ENCODE measurements around the gene LCE2D. TPM values are rescaled to one million over a fixed set of nuclear protein-coding genes. Genes with fewer than 3 reads are reported as not detected.

Gene LCE2D
- total and polyA plus RNA-seq, 9 donors = not detected

DNA sequence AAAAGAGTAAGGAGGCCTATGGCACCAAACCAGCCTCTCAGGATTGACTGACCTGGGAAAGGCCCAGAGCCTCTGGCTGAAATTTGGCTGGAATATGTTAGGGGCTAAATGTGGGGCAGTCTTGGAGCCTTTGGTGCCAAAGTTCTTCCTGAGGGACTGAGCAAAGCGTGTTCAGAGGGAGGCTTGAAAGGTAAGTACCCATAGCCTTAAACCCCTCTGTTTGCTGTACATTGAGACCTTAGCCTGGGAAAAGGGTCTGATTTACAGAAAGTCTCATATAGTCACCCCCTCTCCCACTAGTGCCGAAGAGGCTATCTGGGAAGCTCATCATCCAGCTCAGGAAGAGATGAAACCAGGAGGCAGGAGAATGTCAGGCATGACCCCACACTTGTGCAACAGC is 44.7 kb downstream of the LCE2D start, which contains the start of gene LCE4A:
LCE4A (plus strand) TSS at position 301 of the 400 bp plus-strand sequence. CDS start 916 bp downstream, outside the sequence.
- Histone ChIP-seq H3K9me3 (no peaks in the 10 kb centered on the region), H3K4me3 (no peak within 1 kb of the TSS), H3K4me1 (ENCODE audit: insufficient read depth) (no peaks in the 10 kb centered on the region), H3K27ac (no peak within 1 kb of the TSS), H3K36me3 (no peaks in the 10 kb centered on the region), H3K27me3 (no peaks in the 10 kb centered on the region)
- DNase-seq = no peak
- TF ChIP-seq POLR2A (IDR thresholded peaks at IDR 0.05) (no peak), EP300 (IDR thresholded peaks at IDR 0.05) (no peak)
- TF ChIP-seq, protein P1, sequence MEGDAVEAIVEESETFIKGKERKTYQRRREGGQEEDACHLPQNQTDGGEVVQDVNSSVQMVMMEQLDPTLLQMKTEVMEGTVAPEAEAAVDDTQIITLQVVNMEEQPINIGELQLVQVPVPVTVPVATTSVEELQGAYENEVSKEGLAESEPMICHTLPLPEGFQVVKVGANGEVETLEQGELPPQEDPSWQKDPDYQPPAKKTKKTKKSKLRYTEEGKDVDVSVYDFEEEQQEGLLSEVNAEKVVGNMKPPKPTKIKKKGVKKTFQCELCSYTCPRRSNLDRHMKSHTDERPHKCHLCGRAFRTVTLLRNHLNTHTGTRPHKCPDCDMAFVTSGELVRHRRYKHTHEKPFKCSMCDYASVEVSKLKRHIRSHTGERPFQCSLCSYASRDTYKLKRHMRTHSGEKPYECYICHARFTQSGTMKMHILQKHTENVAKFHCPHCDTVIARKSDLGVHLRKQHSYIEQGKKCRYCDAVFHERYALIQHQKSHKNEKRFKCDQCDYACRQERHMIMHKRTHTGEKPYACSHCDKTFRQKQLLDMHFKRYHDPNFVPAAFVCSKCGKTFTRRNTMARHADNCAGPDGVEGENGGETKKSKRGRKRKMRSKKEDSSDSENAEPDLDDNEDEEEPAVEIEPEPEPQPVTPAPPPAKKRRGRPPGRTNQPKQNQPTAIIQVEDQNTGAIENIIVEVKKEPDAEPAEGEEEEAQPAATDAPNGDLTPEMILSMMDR (IDR thresholded peaks at IDR 0.05) = no peak
- intact Hi-C loops (cut with DNase I) = no loop called here
- WGBS, 3 donors = 71 to 83% (median 78%) methylated on average over 2 of the region's 2 CpGs

Small RNA genes within 50 kb of the gene (small RNA-seq; reads per million reads assigned to genes)
- gene LCE3A (not detected), gene LCE3B (not detected)

Other genes with a start within 250 kb of the LCE2D start
- under 1 TPM in 1 of 7 donors, not detected in 6; 0.46 TPM for gene CRNN, start 249.1 kb upstream of the LCE2D start, total RNA-seq
- not detected for gene CRNN, start 249.1 kb upstream of the LCE2D start, polyA plus RNA-seq
- not detected for gene LCE5A, start 152.6 kb upstream of the LCE2D start, total RNA-seq
- not detected for gene LCE5A, start 152.6 kb upstream of the LCE2D start, polyA plus RNA-seq
- not detected for gene CRCT1, start 148.9 kb upstream of the LCE2D start, total RNA-seq
- not detected for gene CRCT1, start 148.9 kb upstream of the LCE2D start, polyA plus RNA-seq
- gene LCE3E, start 96.6 kb upstream of the LCE2D start, total RNA-seq = not detected
- gene LCE3E, start 96.6 kb upstream of the LCE2D start, polyA plus RNA-seq = not detected
- gene LCE3D, start 82.9 kb upstream of the LCE2D start, total RNA-seq = not detected
- gene LCE3D, start 82.9 kb upstream of the LCE2D start, polyA plus RNA-seq = not detected
- not detected for gene LCE3C, start 63.1 kb upstream of the LCE2D start, total RNA-seq
- gene LCE3C, start 63.1 kb upstream of the LCE2D start, polyA plus RNA-seq = not detected
- not detected for gene LCE3B, start 49.6 kb upstream of the LCE2D start, total RNA-seq
- not detected for gene LCE3B, start 49.6 kb upstream of the LCE2D start, polyA plus RNA-seq
- gene LCE3A, start 40.3 kb upstream of the LCE2D start, total RNA-seq = not detected
- not detected for gene LCE3A, start 40.3 kb upstream of the LCE2D start, polyA plus RNA-seq
- not detected for gene LCE2C, start 11.9 kb downstream of the LCE2D start, total RNA-seq
- not detected for gene LCE2C, start 11.9 kb downstream of the LCE2D start, polyA plus RNA-seq
- not detected for gene LCE2B, start 22.7 kb downstream of the LCE2D start, total RNA-seq
- gene LCE2B, start 22.7 kb downstream of the LCE2D start, polyA plus RNA-seq = not detected
- not detected for gene LCE2A, start 35.0 kb downstream of the LCE2D start, total RNA-seq
- gene LCE2A, start 35.0 kb downstream of the LCE2D start, polyA plus RNA-seq = not detected
- not detected for gene LCE4A, start 44.8 kb downstream of the LCE2D start, total RNA-seq
- not detected for gene LCE4A, start 44.8 kb downstream of the LCE2D start, polyA plus RNA-seq
- gene KPRP, start 94.6 kb downstream of the LCE2D start, total RNA-seq = not detected
- not detected for gene KPRP, start 94.6 kb downstream of the LCE2D start, polyA plus RNA-seq
- not detected for gene LCE1F, start 111.8 kb downstream of the LCE2D start, total RNA-seq
- not detected for gene LCE1F, start 111.8 kb downstream of the LCE2D start, polyA plus RNA-seq
- not detected for gene LCE1E, start 122.9 kb downstream of the LCE2D start, total RNA-seq
- gene LCE1E, start 122.9 kb downstream of the LCE2D start, polyA plus RNA-seq = not detected
- not detected for gene LCE1D, start 133.3 kb downstream of the LCE2D start, total RNA-seq
- gene LCE1D, start 133.3 kb downstream of the LCE2D start, polyA plus RNA-seq = not detected
- not detected for gene LCE1C, start 143.3 kb downstream of the LCE2D start, total RNA-seq
- gene LCE1C, start 143.3 kb downstream of the LCE2D start, polyA plus RNA-seq = not detected
- not detected for gene LCE1B, start 148.6 kb downstream of the LCE2D start, total RNA-seq
- gene LCE1B, start 148.6 kb downstream of the LCE2D start, polyA plus RNA-seq = not detected
- gene LCE1A, start 164.1 kb downstream of the LCE2D start, total RNA-seq = not detected
- gene LCE1A, start 164.1 kb downstream of the LCE2D start, polyA plus RNA-seq = not detected
- gene LCE6A, start 179.5 kb downstream of the LCE2D start, total RNA-seq = not detected
- not detected for gene LCE6A, start 179.5 kb downstream of the LCE2D start, polyA plus RNA-seq
- not detected for gene LCE7A, start 196.6 kb downstream of the LCE2D start, total RNA-seq
- not detected for gene LCE7A, start 196.6 kb downstream of the LCE2D start, polyA plus RNA-seq
- gene SMCP, start 214.9 kb downstream of the LCE2D start, total RNA-seq = under 1 TPM in 1 of 7 donors, not detected in 6; 0.35 TPM
- under 1 TPM in 1 of 2 donors, not detected in 1; 0.18 TPM for gene SMCP, start 214.9 kb downstream of the LCE2D start, polyA plus RNA-seq
- gene IVL, start 245.2 kb downstream of the LCE2D start, total RNA-seq = not detected
- not detected for gene IVL, start 245.2 kb downstream of the LCE2D start, polyA plus RNA-seq

Measured in ovary (tissue), 9 donors.